NCI-H460 (cell line): ENCODE results near the gene SNRPF. TPM values are rescaled to one million over a fixed set of nuclear protein-coding genes. Genes with fewer than 3 reads are reported as not detected.

Experiments used
- total RNA-seq: library from RNA; depleted of rRNA; stranded (reverse); fragments of >200 nt; shearing (Covaris generic); gene quantifications from 2 replicates; pipeline ENCODE4 v1.2.3, GENCODE V29; 2014; rRNA removed

SNRPF gene
- total RNA-seq, 1 experiment from 2014 or later: 46.0 TPM

Other genes starting within 250 kb of the SNRPF start
- gene NTN4, start 68.2 kb upstream of the SNRPF start, total RNA-seq: 68.1 and 86.7 TPM in 2 replicates
- gene CCDC38, start 83.7 kb downstream of the SNRPF start, total RNA-seq: 0.89 and 0.92 TPM in 2 replicates
- 15.6 and 21.6 TPM in 2 replicates for gene AMDHD1, start 84.4 kb downstream of the SNRPF start, total RNA-seq
- gene HAL, start 137.4 kb downstream of the SNRPF start, total RNA-seq: 2.9 and 4.3 TPM in 2 replicates
- 125 and 137 TPM in 2 replicates for gene LTA4H, start 176.6 kb downstream of the SNRPF start, total RNA-seq